ENCODE data around the gene DPH7.
"Not testable (repeated sequence)": the region's sequence is repeated elsewhere in the genome, so short reads cannot be mapped to it uniquely, and the experiment has no call there.

DPH7 gene

GRCh38 chr9:137578518-137579258 is at the start of gene DPH7:
DPH7 (minus strand) TSS chr9:137578925; CDS start chr9:137578777, 148 bp downstream.
- Histone ChIP-seq H3F3A (ENCODE audit: low read depth) (no peaks in the 10 kb centered on the region), H2AFZ (ENCODE audit: low read length) (peak within 1 kb of the TSS; percentile 79), H3K9me3 (ENCODE audit: insufficient read depth, low read depth, low read length) (no peaks in the 10 kb centered on the region), H3K27me3 (ENCODE audit: insufficient read depth, low read length, poor library complexity, severe bottlenecking) (no peaks in the 10 kb centered on the region), H3K4me1 (ENCODE audit: insufficient read depth, low read length, poor library complexity, severe bottlenecking) (peaks cover 21% of the 10 kb centered on the region), H3K4me2 (ENCODE audit: low read depth, low read length, poor library complexity, severe bottlenecking) (peak within 1 kb of the TSS; percentile 89), H3K4me3 (ENCODE audit: low read length, poor library complexity, severe bottlenecking) (peak within 1 kb of the TSS; percentile 96), H4K20me1 (ENCODE audit: insufficient read depth, low read length, poor library complexity, severe bottlenecking) (peaks cover 25% of the 10 kb centered on the region), H3K9ac (ENCODE audit: low read depth, low read length, poor library complexity, severe bottlenecking) (peak within 1 kb of the TSS; percentile 92), H3K79me2 (ENCODE audit: insufficient read depth, low read length) (peaks cover 35% of the 10 kb centered on the region), H3K9me2 (replicated peaks; ENCODE audit: low read depth, low read length) (no peaks in the 10 kb centered on the region), H3K36me3 (ENCODE audit: insufficient read depth, low read length) (peaks cover 12% of the 10 kb centered on the region; the same call in 1 of the 2 replicates)
- TF ChIP-seq, protein P1, sequence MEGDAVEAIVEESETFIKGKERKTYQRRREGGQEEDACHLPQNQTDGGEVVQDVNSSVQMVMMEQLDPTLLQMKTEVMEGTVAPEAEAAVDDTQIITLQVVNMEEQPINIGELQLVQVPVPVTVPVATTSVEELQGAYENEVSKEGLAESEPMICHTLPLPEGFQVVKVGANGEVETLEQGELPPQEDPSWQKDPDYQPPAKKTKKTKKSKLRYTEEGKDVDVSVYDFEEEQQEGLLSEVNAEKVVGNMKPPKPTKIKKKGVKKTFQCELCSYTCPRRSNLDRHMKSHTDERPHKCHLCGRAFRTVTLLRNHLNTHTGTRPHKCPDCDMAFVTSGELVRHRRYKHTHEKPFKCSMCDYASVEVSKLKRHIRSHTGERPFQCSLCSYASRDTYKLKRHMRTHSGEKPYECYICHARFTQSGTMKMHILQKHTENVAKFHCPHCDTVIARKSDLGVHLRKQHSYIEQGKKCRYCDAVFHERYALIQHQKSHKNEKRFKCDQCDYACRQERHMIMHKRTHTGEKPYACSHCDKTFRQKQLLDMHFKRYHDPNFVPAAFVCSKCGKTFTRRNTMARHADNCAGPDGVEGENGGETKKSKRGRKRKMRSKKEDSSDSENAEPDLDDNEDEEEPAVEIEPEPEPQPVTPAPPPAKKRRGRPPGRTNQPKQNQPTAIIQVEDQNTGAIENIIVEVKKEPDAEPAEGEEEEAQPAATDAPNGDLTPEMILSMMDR (conservative IDR thresholded peaks at IDR 0.05; ENCODE audit: low read length): peak; percentile 77
- no peak for TF ChIP-seq EZH2phosphoT487 (IDR thresholded peaks at IDR 0.05; ENCODE audit: borderline replicate concordance)

- not testable (repeated sequence) for H3K9ac ChIP-seq (ENCODE audit: low read depth, low read length, poor library complexity, severe bottlenecking); H3K9me3 ChIP-seq (ENCODE audit: insufficient read depth, low read depth, low read length); H3F3A ChIP-seq (ENCODE audit: low read depth); H3K27me3 ChIP-seq (ENCODE audit: insufficient read depth, low read length, poor library complexity, severe bottlenecking); H2AFZ ChIP-seq (ENCODE audit: low read length); H3K9me2 ChIP-seq (replicated peaks; ENCODE audit: low read depth, low read length); H3K36me3 ChIP-seq (ENCODE audit: insufficient read depth, low read length)
- Histone ChIP-seq H3K79me2 (ENCODE audit: insufficient read depth, low read length) (peaks cover 91% of the 10 kb centered on the region), H4K20me1 (ENCODE audit: insufficient read depth, low read length, poor library complexity, severe bottlenecking) (peaks cover 59% of the 10 kb centered on the region), H3K4me3 (ENCODE audit: low read length, poor library complexity, severe bottlenecking) (peak overlapping the region; percentile 60), H3K4me2 (ENCODE audit: low read depth, low read length, poor library complexity, severe bottlenecking) (peak overlapping the region; percentile 65), H3K4me1 (ENCODE audit: insufficient read depth, low read length, poor library complexity, severe bottlenecking) (peaks cover 45% of the 10 kb centered on the region)
Measured at GRCh38 chr9:137627406-137627805, 48.7 kb upstream of the DPH7 start.

DNA sequence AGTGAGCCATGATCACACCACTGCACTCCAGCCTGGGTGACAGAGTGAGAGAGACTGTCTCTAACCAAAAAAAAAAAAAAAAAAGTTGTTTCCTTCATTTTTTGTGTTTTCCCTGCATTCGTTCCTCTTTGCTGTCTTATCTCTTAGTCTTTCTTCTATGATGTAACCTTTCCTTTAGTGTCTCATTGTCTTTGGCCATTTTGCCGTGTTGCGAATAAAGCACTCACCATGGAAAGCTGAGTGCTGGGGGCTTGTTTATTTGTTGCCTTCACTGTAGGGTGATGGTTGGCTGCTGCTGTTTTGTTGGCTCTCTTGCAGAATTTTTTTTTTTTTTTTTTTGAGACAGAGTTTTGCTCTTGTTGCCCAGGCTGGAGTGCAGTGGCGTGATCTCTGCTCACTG is 47.7 kb upstream of the DPH7 start:
- Histone ChIP-seq H3K4me3 (ENCODE audit: low read length, poor library complexity, severe bottlenecking) (no peak overlapping the region), H3K4me2 (ENCODE audit: low read depth, low read length, poor library complexity, severe bottlenecking) (peak overlapping the region; percentile 20), H3K4me1 (ENCODE audit: insufficient read depth, low read length, poor library complexity, severe bottlenecking) (peaks cover 39% of the 10 kb centered on the region), H4K20me1 (ENCODE audit: insufficient read depth, low read length, poor library complexity, severe bottlenecking) (peaks cover 58% of the 10 kb centered on the region), H3K27me3 (ENCODE audit: insufficient read depth, low read length, poor library complexity, severe bottlenecking) (no peaks in the 10 kb centered on the region), H3K79me2 (ENCODE audit: insufficient read depth, low read length) (peaks cover 91% of the 10 kb centered on the region), H3F3A (ENCODE audit: low read depth) (peaks cover 7% of the 10 kb centered on the region; the same call in 1 of the 2 replicates), H3K9me3 (ENCODE audit: insufficient read depth, low read depth, low read length) (no peaks in the 10 kb centered on the region), H3K9me2 (replicated peaks; ENCODE audit: low read depth, low read length) (no peaks in the 10 kb centered on the region), H3K36me3 (ENCODE audit: insufficient read depth, low read length) (no peaks in the 10 kb centered on the region), H2AFZ (ENCODE audit: low read length) (no peak overlapping the region), H3K9ac (ENCODE audit: low read depth, low read length, poor library complexity, severe bottlenecking) (no peak overlapping the region)
- TF ChIP-seq EZH2phosphoT487 (IDR thresholded peaks at IDR 0.05; ENCODE audit: borderline replicate concordance): no peak
- TF ChIP-seq, protein P1 (conservative IDR thresholded peaks at IDR 0.05; ENCODE audit: low read length): no peak

DNA sequence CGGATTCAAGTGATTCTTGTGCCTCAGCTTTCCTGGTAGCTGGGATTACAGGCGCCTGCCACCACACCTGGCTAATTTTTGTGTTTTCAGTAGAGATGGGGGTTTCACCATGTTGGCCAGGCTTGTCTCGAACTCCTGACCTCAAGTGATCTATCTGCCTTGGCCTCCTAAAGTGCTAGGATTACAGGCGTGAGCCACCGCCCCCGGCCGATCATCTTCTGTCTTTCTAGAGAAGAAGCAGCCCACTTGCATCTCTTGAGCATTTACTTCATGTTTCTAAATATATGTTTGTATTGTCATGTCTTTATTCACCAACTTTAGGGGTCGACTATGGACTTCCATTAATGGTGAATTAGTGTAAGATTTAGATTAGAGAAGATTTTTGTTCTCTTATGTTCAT is 43.5 kb upstream of the DPH7 start:
- not testable (repeated sequence) for H3K27me3 ChIP-seq (ENCODE audit: insufficient read depth, low read length, poor library complexity, severe bottlenecking); H3K9me2 ChIP-seq (replicated peaks; ENCODE audit: low read depth, low read length); H2AFZ ChIP-seq (ENCODE audit: low read length); H3K9ac ChIP-seq (ENCODE audit: low read depth, low read length, poor library complexity, severe bottlenecking); H3K9me3 ChIP-seq (ENCODE audit: insufficient read depth, low read depth, low read length); H3F3A ChIP-seq (ENCODE audit: low read depth); H3K36me3 ChIP-seq (ENCODE audit: insufficient read depth, low read length); H3K4me3 ChIP-seq (ENCODE audit: low read length, poor library complexity, severe bottlenecking)
- peak overlapping the region; percentile 46 for H3K4me2 ChIP-seq (ENCODE audit: low read depth, low read length, poor library complexity, severe bottlenecking)
- peaks cover 65% of the 10 kb centered on the region for H4K20me1 ChIP-seq (ENCODE audit: insufficient read depth, low read length, poor library complexity, severe bottlenecking)
- H3K79me2 ChIP-seq (ENCODE audit: insufficient read depth, low read length): peaks cover 87% of the 10 kb centered on the region
- peaks cover 34% of the 10 kb centered on the region for H3K4me1 ChIP-seq (ENCODE audit: insufficient read depth, low read length, poor library complexity, severe bottlenecking)
